ENCODE data around the gene HEPACAM.

GRCh38 chr11:124897674-124898262 lies 38.1 kb downstream of the HEPACAM start, which contains the start of gene ROBO4:
- no peak for TF ChIP-seq BHLHE40 (IDR thresholded peaks at IDR 0.05; ENCODE audit: borderline replicate concordance)
- TF ChIP-seq HDGF (IDR thresholded peaks at IDR 0.05; ENCODE audit: borderline replicate concordance): no peak
- TF ChIP-seq ZNF384 (IDR thresholded peaks at IDR 0.05): no peak
- no peak for TF ChIP-seq SP1 (IDR thresholded peaks at IDR 0.05)
- TF ChIP-seq NFRKB (IDR thresholded peaks at IDR 0.05): no peak
- no peak for TF ChIP-seq L3MBTL2 (conservative IDR thresholded peaks at IDR 0.05)
- TF ChIP-seq, protein P1, sequence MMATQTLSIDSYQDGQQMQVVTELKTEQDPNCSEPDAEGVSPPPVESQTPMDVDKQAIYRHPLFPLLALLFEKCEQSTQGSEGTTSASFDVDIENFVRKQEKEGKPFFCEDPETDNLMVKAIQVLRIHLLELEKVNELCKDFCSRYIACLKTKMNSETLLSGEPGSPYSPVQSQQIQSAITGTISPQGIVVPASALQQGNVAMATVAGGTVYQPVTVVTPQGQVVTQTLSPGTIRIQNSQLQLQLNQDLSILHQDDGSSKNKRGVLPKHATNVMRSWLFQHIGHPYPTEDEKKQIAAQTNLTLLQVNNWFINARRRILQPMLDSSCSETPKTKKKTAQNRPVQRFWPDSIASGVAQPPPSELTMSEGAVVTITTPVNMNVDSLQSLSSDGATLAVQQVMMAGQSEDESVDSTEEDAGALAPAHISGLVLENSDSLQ (IDR thresholded peaks at IDR 0.05): no peak
- no peak for TF ChIP-seq TARDBP (IDR thresholded peaks at IDR 0.05)
- no peak for TF ChIP-seq SUZ12 (IDR thresholded peaks at IDR 0.05)
- TF ChIP-seq ARNT (IDR thresholded peaks at IDR 0.05): no peak
- TF ChIP-seq FOXM1 (IDR thresholded peaks at IDR 0.05; ENCODE audit: borderline replicate concordance): no peak
- no peak for TF ChIP-seq ELF4 (IDR thresholded peaks at IDR 0.05)
- no peak for TF ChIP-seq CTBP1 (IDR thresholded peaks at IDR 0.05; ENCODE audit: borderline replicate concordance)
- no peak for TF ChIP-seq FOXA1 (IDR thresholded peaks at IDR 0.05)

All from HEK293T (cell line).